Keratinocyte (primary cell): ENCODE measurements around the gene ZSCAN5A. TPM values are rescaled to one million over a fixed set of nuclear protein-coding genes. Genes with fewer than 3 reads are reported as not detected.
"Not testable (repeated sequence)": the region's sequence is repeated elsewhere in the genome, so short reads cannot be mapped to it uniquely, and the experiment has no call there.

Experiments used
- DNase-seq: peaks from one replicate; pipeline ENCODE4 v3.0.0-alpha.2; 2011; ENCODE audit warnings: low read depth, missing footprints, low spot score
- FAIRE-seq: peaks from 2 replicates; lab custom pipeline; 2011; peaks lifted over from hg19 to GRCh38; lab: Jason Lieb, UNC
- H2AFZ ChIP-seq: 2 replicates; pipeline ENCODE4 v1.6.0; 2012; ENCODE audit warnings: low read length, control low read depth, inconsistent platforms; ENCODE audit not compliant: control insufficient read depth
- H3K27ac ChIP-seq: 2 replicates; pipeline ENCODE4 v1.5.1; 2011; ENCODE audit warnings: low read length; ENCODE audit not compliant: control insufficient read depth, insufficient read depth
- H3K27me3 ChIP-seq: 3 replicates; pipeline ENCODE4 v1.6.0; 2011; ENCODE audit warnings: low read length; ENCODE audit not compliant: control insufficient read depth, insufficient read depth; ENCODE audit errors: extremely low read depth
- H3K36me3 ChIP-seq, 2 experiments: 2 replicates in 1 of 2; 3 replicates in 1 of 2; pipeline ENCODE4 v1.5.1; 2011; ENCODE audit warnings: low read length in 2 of 2, mild to moderate bottlenecking in 1 of 2; ENCODE audit not compliant: control insufficient read depth in 2 of 2, insufficient read depth in 2 of 2; ENCODE audit errors: extremely low read depth in 1 of 2
- H3K4me1 ChIP-seq: 3 replicates; pipeline ENCODE4 v1.5.1; 2011; ENCODE audit warnings: low read length; ENCODE audit not compliant: control insufficient read depth, insufficient read depth; ENCODE audit errors: extremely low read depth
- H3K4me2 ChIP-seq: 3 replicates; pipeline ENCODE4 v1.6.0; 2011; ENCODE audit warnings: low read depth, low read length; ENCODE audit not compliant: control insufficient read depth, insufficient read depth; ENCODE audit errors: extremely low read depth
- H3K4me3 ChIP-seq, 3 experiments: fragments of 200-600 bp in 1 of 3; sonication (generic) in 1 of 3; 2 replicates in 2 of 3; 3 replicates in 1 of 3; pipeline ENCODE4 v1.5.1; 2011 to 2016; ENCODE audit warnings: low read length in 3 of 3, mild to moderate bottlenecking in 3 of 3, control low read depth in 2 of 3, inconsistent platforms in 1 of 3, low read depth in 1 of 3, mixed read lengths in 1 of 3, mixed run types in 1 of 3, moderate library complexity in 1 of 3; ENCODE audit not compliant: control insufficient read depth in 2 of 3, insufficient read depth in 2 of 3; ENCODE audit errors: extremely low read depth in 1 of 3
- H3K79me2 ChIP-seq: 2 replicates; pipeline ENCODE4 v1.6.0; 2012; ENCODE audit warnings: low read length; ENCODE audit not compliant: control insufficient read depth, insufficient read depth
- H3K9ac ChIP-seq: 3 replicates; pipeline ENCODE4 v1.6.0; 2011; ENCODE audit warnings: low read length; ENCODE audit not compliant: control insufficient read depth, insufficient read depth; ENCODE audit errors: extremely low read depth
- H3K9me1 ChIP-seq: 3 replicates; pipeline ENCODE4 v1.6.0; 2011; ENCODE audit warnings: low read length; ENCODE audit not compliant: control insufficient read depth, insufficient read depth; ENCODE audit errors: extremely low read depth
- H3K9me3 ChIP-seq: 2 replicates; pipeline ENCODE4 v1.5.1; 2012; ENCODE audit warnings: low read depth, low read length; ENCODE audit not compliant: control insufficient read depth
- H4K20me1 ChIP-seq: 3 replicates; pipeline ENCODE4 v1.6.0; 2011; ENCODE audit warnings: low read length; ENCODE audit not compliant: control insufficient read depth, insufficient read depth; ENCODE audit errors: extremely low read depth
- EZH2 ChIP-seq: IDR thresholded peaks from one replicate; pipeline ENCODE4 v1.6.1; 2012; ENCODE audit warnings: inconsistent platforms, mild to moderate bottlenecking, low read length, moderate library complexity
- dilution Hi-C: fragments of 300-500 bp; cut with MboI; formaldehyde crosslinking; loops from one replicate; pipeline ENCODE4 v1.7.0; 2020; ENCODE audit warnings: low sequenced_read_pairs; ENCODE audit not compliant: extremely low pct_ligation_motif_present
- polyA plus RNA-seq, 5 experiments: library from polyadenylated mRNA; depleted of rRNA in 3 of 5; stranded (reverse) in 3 of 5; stranded (forward) in 1 of 5; unstranded in 1 of 5; fragments of >200 nt; gene quantifications; 1 replicate in 1 of 5; 2 replicates in 3 of 5; 3 replicates in 1 of 5; pipeline versions ENCODE4 v1.2.1 to v1.2.3, GENCODE V29; 2011 to 2012; ENCODE audit warnings: missing spikeins in 2 of 5, low read depth in 1 of 5, low replicate concordance in 1 of 5
- TF ChIP-seq, protein P1 (sequence below), 3 experiments: IDR thresholded peaks in 1 of 3; conservative IDR thresholded peaks in 1 of 3; optimal IDR thresholded peaks in 1 of 3; 2 replicates in 2 of 3; 3 replicates in 1 of 3; pipeline versions ENCODE3 to v1.5.1; 2011; ENCODE audit warnings: low read length in 3 of 3, mild to moderate bottlenecking in 3 of 3, moderate library complexity in 2 of 3, control low read depth in 1 of 3, inconsistent platforms in 1 of 3; ENCODE audit not compliant: insufficient read depth in 2 of 3; ENCODE audit errors: extremely low read depth in 1 of 3

Gene ZSCAN5A
- polyA plus RNA-seq, 1 donor (not counting 4 experiments of a cell fraction or from before 2014, with no cell fraction given), result 6.1 TPM

DNA sequence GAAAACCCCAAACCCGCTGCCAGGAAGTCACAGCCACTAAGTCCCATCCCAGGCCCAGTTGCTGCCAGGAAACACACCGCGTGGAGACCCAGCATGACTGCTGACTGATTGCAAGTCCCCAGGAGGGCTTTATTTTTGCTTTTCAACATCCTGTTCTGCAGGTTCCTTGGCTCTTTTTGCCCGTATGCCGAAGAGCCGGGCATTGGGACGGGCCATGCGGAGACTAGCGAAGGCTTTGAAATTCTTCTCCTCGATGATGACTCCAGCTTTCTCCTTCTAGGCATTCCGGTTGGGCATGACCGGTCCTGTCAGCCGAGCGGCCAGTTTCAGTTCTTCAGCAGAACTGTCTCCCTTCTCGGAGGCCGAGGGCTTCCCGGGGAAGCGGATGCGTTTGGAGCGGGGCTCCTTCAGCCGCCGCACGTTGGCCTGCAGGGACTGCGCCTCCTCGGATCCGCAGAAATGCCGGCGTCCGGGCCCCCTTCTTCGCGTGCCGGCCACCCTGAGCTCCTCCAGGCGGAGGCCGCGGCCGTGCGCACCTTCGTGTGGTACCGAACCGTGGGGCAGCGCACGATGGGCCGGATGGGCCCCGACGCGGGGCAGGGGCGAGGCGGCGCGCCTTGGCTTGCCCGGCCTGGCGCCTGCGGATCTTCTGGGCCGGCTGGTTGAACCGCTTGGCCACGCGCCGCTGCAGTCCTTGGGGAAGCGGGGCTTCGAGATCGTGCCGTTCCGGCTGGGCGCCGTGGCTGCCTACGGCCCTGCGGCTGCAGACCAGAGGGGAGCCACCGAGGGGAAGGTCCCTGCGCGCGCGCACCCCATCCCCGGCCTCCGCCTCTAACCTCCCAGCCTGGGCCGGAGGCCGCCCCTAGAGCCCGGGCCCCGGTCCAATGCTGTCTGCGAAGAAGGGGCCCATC is 97.3 kb downstream of the ZSCAN5A start:
- DNase-seq (peak; percentile 13), FAIRE-seq (peak; percentile 90)
- no peaks in the 10 kb centered on the region for H3K9me3 ChIP-seq
- H3K4me2 ChIP-seq, result peak overlapping the region; percentile 89
- TF ChIP-seq, protein P1, sequence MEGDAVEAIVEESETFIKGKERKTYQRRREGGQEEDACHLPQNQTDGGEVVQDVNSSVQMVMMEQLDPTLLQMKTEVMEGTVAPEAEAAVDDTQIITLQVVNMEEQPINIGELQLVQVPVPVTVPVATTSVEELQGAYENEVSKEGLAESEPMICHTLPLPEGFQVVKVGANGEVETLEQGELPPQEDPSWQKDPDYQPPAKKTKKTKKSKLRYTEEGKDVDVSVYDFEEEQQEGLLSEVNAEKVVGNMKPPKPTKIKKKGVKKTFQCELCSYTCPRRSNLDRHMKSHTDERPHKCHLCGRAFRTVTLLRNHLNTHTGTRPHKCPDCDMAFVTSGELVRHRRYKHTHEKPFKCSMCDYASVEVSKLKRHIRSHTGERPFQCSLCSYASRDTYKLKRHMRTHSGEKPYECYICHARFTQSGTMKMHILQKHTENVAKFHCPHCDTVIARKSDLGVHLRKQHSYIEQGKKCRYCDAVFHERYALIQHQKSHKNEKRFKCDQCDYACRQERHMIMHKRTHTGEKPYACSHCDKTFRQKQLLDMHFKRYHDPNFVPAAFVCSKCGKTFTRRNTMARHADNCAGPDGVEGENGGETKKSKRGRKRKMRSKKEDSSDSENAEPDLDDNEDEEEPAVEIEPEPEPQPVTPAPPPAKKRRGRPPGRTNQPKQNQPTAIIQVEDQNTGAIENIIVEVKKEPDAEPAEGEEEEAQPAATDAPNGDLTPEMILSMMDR (optimal IDR thresholded peaks at IDR 0.05 in 1 of 3, IDR thresholded peaks at IDR 0.05 in 1 of 3, conservative IDR thresholded peaks at IDR 0.05 in 1 of 3; ENCODE audit: extremely low read depth in 1 of 3, insufficient read depth in 2 of 3, low read length in 3 of 3), result no peak
- no peak for TF ChIP-seq EZH2
- peak overlapping the region; percentile 32 to 48 (median 46) for H3K4me3 ChIP-seq
- peak overlapping the region; percentile 90 for H2AFZ ChIP-seq
- H3K4me1 ChIP-seq, result peaks cover 6% of the 10 kb centered on the region
- H3K27ac ChIP-seq, result peak overlapping the region; percentile 40
- H3K79me2 ChIP-seq, result no peaks in the 10 kb centered on the region
- no peaks in the 10 kb centered on the region for H3K9me1 ChIP-seq
- dilution Hi-C loops, result no loop called here
- peak overlapping the region; percentile 64 for H3K9ac ChIP-seq
- no peaks in the 10 kb centered on the region for H3K27me3 ChIP-seq
- H4K20me1 ChIP-seq, result no peaks in the 10 kb centered on the region
- H3K36me3 ChIP-seq, result no peaks in the 10 kb centered on the region

- H3K79me2 ChIP-seq, result no peaks in the 10 kb centered on the region
- dilution Hi-C loops, result no loop called here
- H4K20me1 ChIP-seq, result no peaks in the 10 kb centered on the region
- FAIRE-seq, result no peak
- H3K27me3 ChIP-seq, result no peaks in the 10 kb centered on the region
- no peak overlapping the region for H3K27ac ChIP-seq
- H3K4me1 ChIP-seq, result no peaks in the 10 kb centered on the region
- no peaks in the 10 kb centered on the region for H3K36me3 ChIP-seq
- H3K4me3 ChIP-seq, result no peak overlapping the region
- H3K4me2 ChIP-seq, result no peak overlapping the region
- DNase-seq, result no peak
- H2AFZ ChIP-seq, result no peak overlapping the region
- no peak overlapping the region for H3K9ac ChIP-seq
- no peaks in the 10 kb centered on the region for H3K9me1 ChIP-seq
- TF ChIP-seq, protein P1 (optimal IDR thresholded peaks at IDR 0.05 in 1 of 3, IDR thresholded peaks at IDR 0.05 in 1 of 3, conservative IDR thresholded peaks at IDR 0.05 in 1 of 3; ENCODE audit: extremely low read depth in 1 of 3, insufficient read depth in 2 of 3, low read length in 3 of 3), result no peak
- TF ChIP-seq EZH2, result no peak
- H3K9me3 ChIP-seq, result no peaks in the 10 kb centered on the region
Measured at GRCh38 chr19:56211718-56212117, 102.9 kb downstream of the ZSCAN5A start.

DNA sequence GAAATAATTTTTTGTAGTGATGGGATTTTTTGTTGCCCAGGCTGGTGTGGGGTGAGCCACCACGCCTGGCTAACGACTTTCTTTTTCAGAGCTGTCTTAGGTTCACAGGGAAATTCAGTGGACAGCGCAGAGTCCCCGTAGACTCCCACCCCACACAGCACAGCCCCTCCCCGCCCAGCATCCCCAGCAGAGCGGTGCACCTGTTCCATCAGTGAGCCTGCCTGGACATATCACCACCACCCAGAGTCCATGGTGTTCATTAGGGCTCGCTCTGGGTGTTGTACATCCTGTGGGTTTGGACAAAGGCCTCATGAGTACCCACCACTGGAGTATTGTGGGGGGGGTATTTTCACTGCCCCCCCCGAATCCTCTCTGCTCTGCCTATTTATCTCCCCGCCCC is 104.6 kb downstream of the ZSCAN5A start:
- H3K9ac ChIP-seq, DNase-seq, H2AFZ ChIP-seq, H3K27me3 ChIP-seq, H3K9me1 ChIP-seq, H3K4me1 ChIP-seq, H3K9me3 ChIP-seq, H4K20me1 ChIP-seq, H3K36me3 ChIP-seq, H3K27ac ChIP-seq, FAIRE-seq, H3K4me2 ChIP-seq, H3K4me3 ChIP-seq, dilution Hi-C loops, H3K79me2 ChIP-seq: not testable (repeated sequence)
